Measurements from ENCODE around the gene CLCN4.

CLCN4 gene

GRCh38 chrX:10244915-10245622, 88.3 kb downstream of the CLCN4 start:
- no peak for DNase-seq

DNA sequence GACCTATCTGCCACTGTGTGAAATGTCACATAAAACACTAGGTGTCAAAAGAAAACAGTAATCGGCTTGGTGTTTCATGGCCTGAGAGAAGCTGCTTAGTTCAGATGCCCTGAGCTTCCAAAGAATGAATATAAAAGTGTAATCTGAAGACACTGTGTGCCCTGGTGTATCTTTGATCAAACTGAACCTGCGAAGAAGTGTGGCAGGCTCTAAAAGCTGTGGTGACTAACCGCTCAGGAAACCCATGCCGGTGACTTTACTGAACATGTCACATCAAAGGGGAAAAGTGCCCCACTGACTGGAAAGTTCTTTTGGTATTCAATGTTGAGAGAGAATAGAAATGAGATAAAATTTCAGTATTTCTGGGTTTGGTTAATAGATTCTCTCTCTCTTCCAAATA, 89.1 kb downstream of the CLCN4 start:
- no peak for DNase-seq

- DNase-seq = no peak
These were observed 89.5 kb downstream of the CLCN4 start for GRCh38 chrX:10246297-10246696.

GRCh38 chrX:10246846-10247245, 90.1 kb downstream of the CLCN4 start:
- DNase-seq = no peak

- DNase-seq = no peak
These were observed 98.0 kb downstream of the CLCN4 start for GRCh38 chrX:10254739-10255138.

GRCh38 chrX:10259716-10260115, 102.9 kb downstream of the CLCN4 start:
- DNase-seq = no peak

DNA sequence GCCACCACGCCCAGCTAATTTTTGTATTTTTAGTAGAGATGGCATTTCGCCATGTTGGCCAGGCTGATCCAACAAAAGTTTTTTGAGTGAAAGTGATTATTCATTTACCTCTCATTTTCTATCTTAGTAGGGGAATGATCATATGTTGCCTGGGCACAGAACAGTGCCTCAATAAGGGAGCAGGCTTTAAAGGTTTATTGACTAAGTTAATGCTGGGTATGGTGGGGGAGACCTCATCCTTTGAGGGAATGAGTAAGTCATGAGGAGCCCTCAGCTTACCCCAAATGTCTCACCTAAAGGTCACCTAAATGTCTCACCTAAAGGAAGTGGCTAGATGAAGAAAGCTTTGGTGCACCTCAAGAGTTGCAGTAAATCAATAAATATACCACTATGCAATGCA, 109.0 kb downstream of the CLCN4 start:
- DNase-seq = no peak

DNA sequence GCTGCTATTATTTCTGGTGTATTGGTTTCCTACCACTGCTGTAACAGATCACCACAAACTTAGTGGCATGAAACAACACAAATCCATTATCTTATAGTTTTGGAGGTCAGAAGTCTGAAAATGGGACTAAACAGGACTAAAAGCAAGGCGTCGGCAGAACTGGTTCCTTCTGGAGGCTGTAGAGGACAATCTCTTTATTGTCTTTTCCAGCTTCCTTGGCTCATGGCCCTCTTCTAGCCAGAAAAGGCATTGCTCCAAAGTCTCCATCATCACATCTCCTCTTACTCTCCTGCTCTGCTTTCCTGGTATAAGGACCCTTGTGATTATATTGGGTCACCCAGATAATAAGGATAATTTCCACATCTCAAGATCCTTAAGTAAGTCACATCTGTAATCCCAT, 121.9 kb downstream of the CLCN4 start:
- DNase-seq = no peak

DNA sequence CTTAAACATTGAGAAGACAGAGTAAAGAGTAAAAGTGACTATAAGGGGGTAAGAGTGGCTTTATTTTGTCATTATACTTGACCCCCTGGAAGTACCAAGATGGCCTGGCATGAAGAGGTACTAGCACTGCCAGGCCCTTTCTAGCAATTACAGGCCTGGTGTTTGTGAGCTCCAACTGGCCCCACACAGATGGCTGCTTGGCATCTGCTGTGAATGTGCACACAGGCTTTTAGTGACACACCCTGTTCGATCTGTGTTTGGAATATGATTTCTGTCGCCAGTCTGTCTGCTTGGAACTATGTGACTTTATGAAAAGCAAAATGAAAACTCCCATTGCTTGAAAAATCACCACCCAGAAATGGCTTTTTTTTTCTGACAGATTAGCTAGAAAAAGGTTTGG, 123.3 kb downstream of the CLCN4 start:
- DNase-seq = no peak

GRCh38 chrX:10282490-10282889, 125.7 kb downstream of the CLCN4 start:
- DNase-seq = no peak

- no peak for DNase-seq
These were observed 129.4 kb downstream of the CLCN4 start for GRCh38 chrX:10286195-10286594.
